ENCODE measurements around the gene ARHGAP40. TPM values are rescaled to one million over a fixed set of nuclear protein-coding genes. Genes with fewer than 3 reads are reported as not detected.

The ARHGAP40 gene
- total and polyA plus RNA-seq, 4 donors = 0.57 to 5.0 (median 1.1) TPM

DNA sequence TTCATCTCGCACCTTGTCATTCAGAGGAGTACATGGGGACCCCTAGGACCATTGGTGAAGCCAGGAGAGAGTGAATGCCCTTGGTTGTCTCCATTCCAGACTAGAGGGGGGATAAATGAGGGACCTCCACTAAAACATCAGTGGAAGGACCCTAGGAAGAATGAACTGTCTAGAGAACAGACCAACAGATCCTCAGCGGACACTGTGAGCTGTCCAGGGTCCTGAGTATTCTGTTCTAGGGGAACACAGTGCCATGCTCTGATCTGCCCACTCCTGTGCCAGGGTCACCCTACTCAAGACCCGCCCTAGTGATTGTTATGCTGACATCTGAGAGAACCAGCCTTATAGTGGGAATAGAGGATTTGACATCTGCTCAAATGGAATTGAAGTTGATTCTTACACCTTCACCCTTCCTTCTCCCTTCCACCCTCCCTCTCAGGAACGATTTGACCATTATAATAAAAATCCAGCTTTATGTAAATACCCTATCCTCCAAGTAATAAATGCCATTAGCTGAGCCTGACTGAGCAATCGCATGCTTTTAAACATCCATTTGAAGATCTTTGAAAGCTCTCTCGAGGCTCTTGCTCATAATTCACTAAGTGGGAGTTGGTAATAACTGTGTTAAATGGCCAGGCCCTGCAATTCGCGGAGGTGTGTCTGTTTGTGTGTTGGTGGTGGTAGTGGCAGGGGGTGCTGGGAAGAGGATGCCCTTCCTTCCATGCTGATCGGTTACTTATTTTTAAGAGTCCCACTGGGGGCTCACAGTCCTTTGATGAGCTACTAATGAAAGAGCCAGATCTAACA lies 79.1 kb downstream of the ARHGAP40 start:
- ATAC-seq (ENCODE audit: insufficient read depth, low FRiP score) (no peak), DNase-seq (peak; percentile 36 to 71 (median 64))
- no peaks in the 10 kb centered on the region for H3K4me1 ChIP-seq (ENCODE audit: control insufficient read depth in 5 of 5, insufficient read depth in 5 of 5, low read length in 5 of 5)
- H3K36me3 ChIP-seq (ENCODE audit: control insufficient read depth in 4 of 4, insufficient read depth in 4 of 4, low read length in 4 of 4) = no peaks in the 10 kb centered on the region
- TF ChIP-seq, protein P1, sequence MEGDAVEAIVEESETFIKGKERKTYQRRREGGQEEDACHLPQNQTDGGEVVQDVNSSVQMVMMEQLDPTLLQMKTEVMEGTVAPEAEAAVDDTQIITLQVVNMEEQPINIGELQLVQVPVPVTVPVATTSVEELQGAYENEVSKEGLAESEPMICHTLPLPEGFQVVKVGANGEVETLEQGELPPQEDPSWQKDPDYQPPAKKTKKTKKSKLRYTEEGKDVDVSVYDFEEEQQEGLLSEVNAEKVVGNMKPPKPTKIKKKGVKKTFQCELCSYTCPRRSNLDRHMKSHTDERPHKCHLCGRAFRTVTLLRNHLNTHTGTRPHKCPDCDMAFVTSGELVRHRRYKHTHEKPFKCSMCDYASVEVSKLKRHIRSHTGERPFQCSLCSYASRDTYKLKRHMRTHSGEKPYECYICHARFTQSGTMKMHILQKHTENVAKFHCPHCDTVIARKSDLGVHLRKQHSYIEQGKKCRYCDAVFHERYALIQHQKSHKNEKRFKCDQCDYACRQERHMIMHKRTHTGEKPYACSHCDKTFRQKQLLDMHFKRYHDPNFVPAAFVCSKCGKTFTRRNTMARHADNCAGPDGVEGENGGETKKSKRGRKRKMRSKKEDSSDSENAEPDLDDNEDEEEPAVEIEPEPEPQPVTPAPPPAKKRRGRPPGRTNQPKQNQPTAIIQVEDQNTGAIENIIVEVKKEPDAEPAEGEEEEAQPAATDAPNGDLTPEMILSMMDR (IDR thresholded peaks at IDR 0.05; ENCODE audit: control extremely low read depth, extremely low read depth) = no peak
- H3K27ac ChIP-seq (ENCODE audit: low read depth in 1 of 2, low read length in 1 of 2) = no peak overlapping the region
- H3K4me3 ChIP-seq = no peak overlapping the region
- WGBS, 2 donors = 44 to 50% methylated on average over 9 of the region's 9 CpGs
- H3K9ac ChIP-seq (ENCODE audit: insufficient read depth in 1 of 2, low read length in 2 of 2) = no peak overlapping the region
- H3K9me3 ChIP-seq (ENCODE audit: control insufficient read depth in 4 of 4, insufficient read depth in 3 of 4, low read length in 3 of 4) = peaks cover 0 to 1% (median 0%) of the 10 kb centered on the region in 4 donors
- peaks cover 0 to 2% (median 0%) of the 10 kb centered on the region in 3 donors for H3K27me3 ChIP-seq (ENCODE audit: control insufficient read depth in 3 of 3, insufficient read depth in 3 of 3, low read length in 2 of 3)

DNA sequence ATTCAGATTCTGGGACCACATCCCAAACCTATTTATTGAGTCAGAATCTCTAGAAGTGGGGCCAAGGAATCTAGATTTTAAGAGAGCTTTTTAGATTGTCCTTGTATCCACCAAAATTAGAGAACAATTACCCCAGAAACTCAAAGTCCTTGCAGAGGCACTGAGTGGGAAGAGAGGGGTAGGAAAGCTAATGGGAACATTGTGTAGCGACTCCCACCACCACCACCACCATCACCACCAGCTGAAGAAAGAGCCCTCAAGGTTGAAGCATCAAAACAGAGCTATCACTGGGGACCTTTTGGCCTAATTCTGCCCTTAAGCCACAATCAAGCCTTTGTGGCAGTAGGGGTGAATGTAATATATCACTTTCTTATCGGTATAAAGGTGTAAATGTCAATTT lies 83.7 kb downstream of the ARHGAP40 start:
- H3K27me3 ChIP-seq (ENCODE audit: control insufficient read depth in 3 of 3, insufficient read depth in 3 of 3, low read length in 2 of 3) = peaks cover 0 to 7% (median 0%) of the 10 kb centered on the region in 3 donors
- TF ChIP-seq, protein P1 (IDR thresholded peaks at IDR 0.05; ENCODE audit: control extremely low read depth, extremely low read depth) = no peak
- H3K36me3 ChIP-seq (ENCODE audit: control insufficient read depth in 4 of 4, insufficient read depth in 4 of 4, low read length in 4 of 4) = no peaks in the 10 kb centered on the region
- ATAC-seq (ENCODE audit: insufficient read depth, low FRiP score) = no peak
- H3K9ac ChIP-seq (ENCODE audit: insufficient read depth in 1 of 2, low read length in 2 of 2) = no peak overlapping the region
- H3K4me1 ChIP-seq (ENCODE audit: control insufficient read depth in 5 of 5, insufficient read depth in 5 of 5, low read length in 5 of 5) = no peaks in the 10 kb centered on the region
- WGBS, 2 donors = 37 to 59% methylated on average over 2 of the region's 2 CpGs
- no peak overlapping the region for H3K4me3 ChIP-seq
- peaks cover 0 to 3% (median 0%) of the 10 kb centered on the region in 4 donors for H3K9me3 ChIP-seq (ENCODE audit: control insufficient read depth in 4 of 4, insufficient read depth in 3 of 4, low read length in 3 of 4)
- H3K27ac ChIP-seq (ENCODE audit: low read depth in 1 of 2, low read length in 1 of 2) = no peak overlapping the region
- no peak for DNase-seq

DNA sequence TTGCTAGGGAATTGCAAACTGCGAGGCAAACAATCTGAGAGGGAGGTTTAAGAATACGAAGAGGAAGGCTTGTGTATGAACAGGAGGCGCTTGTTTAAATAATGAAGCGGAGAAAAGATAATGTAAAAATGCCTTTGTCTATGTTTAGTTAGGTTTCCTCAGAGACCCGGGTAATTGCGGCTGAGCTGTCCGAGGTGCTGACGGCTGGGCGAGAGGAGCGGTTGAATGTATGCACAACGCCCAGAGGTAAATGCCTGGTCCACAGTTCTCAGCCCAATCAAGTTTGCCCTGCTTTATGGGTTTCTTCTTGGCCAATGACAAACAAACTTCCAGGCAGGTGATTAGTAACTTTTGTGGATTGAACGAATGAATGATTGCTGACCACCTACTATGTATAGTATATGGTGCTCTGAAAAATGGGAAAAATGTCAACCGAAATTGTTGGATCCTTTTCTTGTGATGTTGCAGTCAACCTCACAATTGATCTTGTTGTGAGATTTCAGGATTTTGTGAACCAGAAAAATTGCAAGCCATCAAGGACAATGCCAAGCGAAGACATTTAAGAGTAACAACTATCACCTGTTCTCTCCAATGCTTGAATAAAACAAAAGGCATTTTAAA lies 84.4 kb downstream of the ARHGAP40 start:
- TF ChIP-seq, protein P1 (IDR thresholded peaks at IDR 0.05; ENCODE audit: control extremely low read depth, extremely low read depth) = no peak
- DNase-seq = peak; percentile 78 to 83 (median 81)
- WGBS, 2 donors = 12 to 13% methylated on average over 14 of the region's 14 CpGs
- Histone ChIP-seq H3K36me3 (ENCODE audit: control insufficient read depth in 4 of 4, insufficient read depth in 4 of 4, low read length in 4 of 4) (no peaks in the 10 kb centered on the region), H3K4me1 (ENCODE audit: control insufficient read depth in 5 of 5, insufficient read depth in 5 of 5, low read length in 5 of 5) (no peaks in the 10 kb centered on the region), H3K9me3 (ENCODE audit: control insufficient read depth in 4 of 4, insufficient read depth in 3 of 4, low read length in 3 of 4) (peaks cover 0 to 3% (median 0%) of the 10 kb centered on the region in 4 donors), H3K27me3 (ENCODE audit: control insufficient read depth in 3 of 3, insufficient read depth in 3 of 3, low read length in 2 of 3) (peaks cover 0 to 7% (median 0%) of the 10 kb centered on the region in 3 donors), H3K27ac (ENCODE audit: low read depth in 1 of 2, low read length in 1 of 2) (no peak overlapping the region), H3K9ac (ENCODE audit: insufficient read depth in 1 of 2, low read length in 2 of 2) (no peak overlapping the region), H3K4me3 (no peak overlapping the region)
- no peak for ATAC-seq (ENCODE audit: insufficient read depth, low FRiP score)

All from lung (tissue), 12 donors.